CD14-positive monocyte (primary cell): ENCODE results near the gene OR2T29. TPM values are rescaled to one million over a fixed set of nuclear protein-coding genes. Genes with fewer than 3 reads are reported as not detected.
"Not testable (repeated sequence)": the region's sequence is repeated elsewhere in the genome, so short reads cannot be mapped to it uniquely, and the experiment has no call there.

Experiments
- DNase-seq, 3 donors: peaks; one replicate each; pipeline ENCODE4 v3.0.0-alpha.2; 2011 to 2022
- H2AFZ ChIP-seq: 2 replicates; pipeline ENCODE4 v1.6.0; 2012; ENCODE audit warnings: mild to moderate bottlenecking, low read depth, low read length, inconsistent platforms; ENCODE audit not compliant: insufficient read depth, poor library complexity, severe bottlenecking
- H3K27ac ChIP-seq, 2 donors: 1 replicate in 1 of 2; 2 replicates in 1 of 2; pipeline ENCODE4 v1.5.1; 2012 to 2013; ENCODE audit warnings: low read length in 2 of 2, control low read depth in 1 of 2, inconsistent platforms in 1 of 2, low read depth in 1 of 2, mild to moderate bottlenecking in 1 of 2
- H3K27me3 ChIP-seq, 2 donors: one replicate each; pipeline versions ENCODE4 v1.6.0 to v1.6.1; 2011 to 2013; ENCODE audit warnings: low read length in 2 of 2; ENCODE audit not compliant: control insufficient read depth in 2 of 2, insufficient read depth in 2 of 2
- H3K36me3 ChIP-seq, 2 donors: replicated peaks in 1 of 2; 1 replicate in 1 of 2; 2 replicates in 1 of 2; pipeline versions ENCODE4 v1.5.1 to v1.6.1; 2012 to 2013; ENCODE audit warnings: low read length in 2 of 2, control low read depth in 1 of 2, inconsistent platforms in 1 of 2, mild to moderate bottlenecking in 1 of 2; ENCODE audit not compliant: insufficient read depth in 2 of 2, control insufficient read depth in 1 of 2
- H3K4me1 ChIP-seq, 2 donors: 1 replicate in 1 of 2; 2 replicates in 1 of 2; pipeline versions ENCODE4 v1.5.1 to v1.6.1; 2012 to 2013; ENCODE audit warnings: low read length in 2 of 2, control low read depth in 1 of 2, inconsistent platforms in 1 of 2, mild to moderate bottlenecking in 1 of 2, moderate library complexity in 1 of 2; ENCODE audit not compliant: insufficient read depth in 2 of 2, control insufficient read depth in 1 of 2
- H3K4me2 ChIP-seq: replicated peaks from 2 replicates; pipeline ENCODE3; 2012; ENCODE audit warnings: low read length, moderate library complexity, mild to moderate bottlenecking; ENCODE audit not compliant: poor library complexity, severe bottlenecking; ENCODE audit errors: extremely low read depth
- H3K4me3 ChIP-seq, 3 experiments: fragments of 200-600 bp in 1 of 3; sonication (generic) in 1 of 3; replicated peaks in 1 of 3; 1 replicate in 2 of 3; 2 replicates in 1 of 3; pipeline ENCODE4 v1.5.1; 2011 to 2013; ENCODE audit warnings: low read length in 3 of 3, mild to moderate bottlenecking in 3 of 3, control low read depth in 2 of 3, low read depth in 2 of 3, inconsistent platforms in 1 of 3, moderate library complexity in 1 of 3
- H3K79me2 ChIP-seq: 2 replicates; pipeline ENCODE4 v1.6.0; 2012; ENCODE audit warnings: mild to moderate bottlenecking, control low read depth, inconsistent platforms, low read length, moderate library complexity; ENCODE audit not compliant: insufficient read depth
- H3K9ac ChIP-seq: 2 replicates; pipeline ENCODE4 v1.6.0; 2017; ENCODE audit warnings: low read length, mild to moderate bottlenecking; ENCODE audit not compliant: insufficient read depth, poor library complexity, severe bottlenecking
- H3K9me3 ChIP-seq, 2 donors: replicated peaks in 1 of 2; 1 replicate in 1 of 2; 2 replicates in 1 of 2; pipeline versions ENCODE4 v1.5.1 to v1.6.1; 2012 to 2013; ENCODE audit warnings: low read length in 2 of 2, control low read depth in 1 of 2; ENCODE audit not compliant: control insufficient read depth in 1 of 2, insufficient read depth in 1 of 2
- H4K20me1 ChIP-seq: 2 replicates; pipeline ENCODE4 v1.6.0; 2012; ENCODE audit warnings: mild to moderate bottlenecking, low read length, control low read depth, moderate library complexity; ENCODE audit not compliant: insufficient read depth
- H3K27ac Mint-ChIP-seq, 7 donors: one replicate each; pipeline ENCODE4 v1.8.0; 2020; ENCODE audit warnings: mild to moderate bottlenecking in 7 of 7, mixed read lengths in 7 of 7, moderate library complexity in 6 of 7, inconsistent platforms in 2 of 7
- H3K27me3 Mint-ChIP-seq, 3 donors: one replicate each; pipeline ENCODE4 v1.8.0; 2021 to 2022; ENCODE audit warnings: low read depth in 3 of 3, mild to moderate bottlenecking in 3 of 3, mixed read lengths in 3 of 3, moderate library complexity in 3 of 3, inconsistent platforms in 1 of 3
- H3K36me3 Mint-ChIP-seq, 2 donors: one replicate each; pipeline ENCODE4 v1.8.0; 2020; ENCODE audit warnings: mixed read lengths in 2 of 2, inconsistent platforms in 1 of 2, mild to moderate bottlenecking in 1 of 2
- H3K4me1 Mint-ChIP-seq: one replicate; pipeline ENCODE4 v1.8.0; 2020; ENCODE audit warnings: mild to moderate bottlenecking, mixed read lengths
- H3K4me3 Mint-ChIP-seq, 2 donors: one replicate each; pipeline ENCODE4 v1.8.0; 2020; ENCODE audit warnings: mild to moderate bottlenecking in 2 of 2, mixed read lengths in 2 of 2, moderate library complexity in 1 of 2
- H3K9me3 Mint-ChIP-seq, 7 donors: one replicate each; pipeline ENCODE4 v1.8.0; 2020 to 2022; ENCODE audit warnings: mixed read lengths in 7 of 7, mild to moderate bottlenecking in 6 of 7, moderate library complexity in 6 of 7, inconsistent platforms in 2 of 7
- WGBS: methylation state at CpG from one replicate; pipeline ENCODE4 v1.1.5; 2013; ENCODE audit warnings: missing lambda C conversion rate; ENCODE audit not compliant: insufficient coverage; 5-methylcytosine and 5-hydroxymethylcytosine counted together
- intact Hi-C, 2 donors: fragments of 100-400 bp; cut with micrococcal nuclease; formaldehyde crosslinking; loops; one replicate each; pipeline versions ENCODE4 v1.15.0 to v1.15.1; 2023
- polyA plus RNA-seq, 3 donors: library from polyadenylated mRNA; depleted of rRNA in 1 of 3; unstranded in 2 of 3; stranded (reverse) in 1 of 3; fragments of 300-500 nt in 2 of 3; fragments of >200 nt in 1 of 3; fragmentation: Illumina TruSeq in 2 of 3; gene quantifications; 1 replicate in 2 of 3; 2 replicates in 1 of 3; pipeline ENCODE4 v1.2.3, GENCODE V29; 2012 to 2021
- small RNA-seq: library from RNA; depleted of rRNA; stranded (forward); fragments of <200 nt; gene quantifications from one replicate; pipeline ENCODE3, GENCODE V24; 2012; ENCODE audit warnings: low read depth; ENCODE audit not compliant: insufficient read length
- TF ChIP-seq, protein P1 (sequence below): fragments of 200-600 bp; IDR thresholded peaks from one replicate; pipeline ENCODE4 v1.8.0; 2022; ENCODE audit warnings: antibody characterized with exemption, mild to moderate bottlenecking

The OR2T29 gene
- polyA plus RNA-seq, 3 donors, result not detected

DNA sequence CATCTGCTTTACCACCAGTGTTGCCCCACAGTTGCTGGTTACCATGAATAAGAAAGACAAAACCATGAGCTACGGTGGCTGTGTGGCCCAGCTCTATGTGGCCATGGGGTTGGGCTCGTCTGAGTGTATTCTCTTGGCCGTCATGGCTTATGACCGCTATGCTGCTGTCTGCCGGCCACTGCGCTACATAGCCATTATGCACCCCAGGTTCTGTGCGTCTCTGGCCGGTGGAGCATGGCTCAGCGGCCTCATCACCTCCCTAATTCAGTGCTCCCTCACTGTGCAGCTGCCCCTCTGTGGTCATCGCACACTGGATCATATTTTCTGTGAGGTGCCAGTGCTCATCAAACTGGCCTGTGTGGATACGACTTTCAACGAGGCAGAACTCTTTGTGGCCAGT, 40.7 kb downstream of the OR2T29 start:
- intact Hi-C loops, result no loop called here
- H3K9ac ChIP-seq, result no peak overlapping the region
- Mint-ChIP-seq H3K4me3 (no peak overlapping the region), H3K9me3 (peaks cover 0 to 15% (median 11%) of the 10 kb centered on the region in 7 donors), H3K36me3 (no peaks in the 10 kb centered on the region), H3K4me1 (no peaks in the 10 kb centered on the region), H3K27me3 (no peaks in the 10 kb centered on the region), H3K27ac (no peak overlapping the region)
- H3K27me3 ChIP-seq, result no peaks in the 10 kb centered on the region
- H3K79me2 ChIP-seq, result no peaks in the 10 kb centered on the region
- no peak for DNase-seq
- no peak overlapping the region for H3K27ac ChIP-seq
- H2AFZ ChIP-seq, result no peak overlapping the region
- WGBS, result 91% methylated on average over 11 of the region's 12 CpGs
- H3K4me1 ChIP-seq, result no peaks in the 10 kb centered on the region
- H3K4me3 ChIP-seq, result no peak overlapping the region
- H4K20me1 ChIP-seq, result no peaks in the 10 kb centered on the region
- H3K36me3 ChIP-seq, result no peaks in the 10 kb centered on the region
- TF ChIP-seq, protein P1, sequence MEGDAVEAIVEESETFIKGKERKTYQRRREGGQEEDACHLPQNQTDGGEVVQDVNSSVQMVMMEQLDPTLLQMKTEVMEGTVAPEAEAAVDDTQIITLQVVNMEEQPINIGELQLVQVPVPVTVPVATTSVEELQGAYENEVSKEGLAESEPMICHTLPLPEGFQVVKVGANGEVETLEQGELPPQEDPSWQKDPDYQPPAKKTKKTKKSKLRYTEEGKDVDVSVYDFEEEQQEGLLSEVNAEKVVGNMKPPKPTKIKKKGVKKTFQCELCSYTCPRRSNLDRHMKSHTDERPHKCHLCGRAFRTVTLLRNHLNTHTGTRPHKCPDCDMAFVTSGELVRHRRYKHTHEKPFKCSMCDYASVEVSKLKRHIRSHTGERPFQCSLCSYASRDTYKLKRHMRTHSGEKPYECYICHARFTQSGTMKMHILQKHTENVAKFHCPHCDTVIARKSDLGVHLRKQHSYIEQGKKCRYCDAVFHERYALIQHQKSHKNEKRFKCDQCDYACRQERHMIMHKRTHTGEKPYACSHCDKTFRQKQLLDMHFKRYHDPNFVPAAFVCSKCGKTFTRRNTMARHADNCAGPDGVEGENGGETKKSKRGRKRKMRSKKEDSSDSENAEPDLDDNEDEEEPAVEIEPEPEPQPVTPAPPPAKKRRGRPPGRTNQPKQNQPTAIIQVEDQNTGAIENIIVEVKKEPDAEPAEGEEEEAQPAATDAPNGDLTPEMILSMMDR, result no peak
- H3K9me3 ChIP-seq, result no peaks in the 10 kb centered on the region
- no peak overlapping the region for H3K4me2 ChIP-seq

DNA sequence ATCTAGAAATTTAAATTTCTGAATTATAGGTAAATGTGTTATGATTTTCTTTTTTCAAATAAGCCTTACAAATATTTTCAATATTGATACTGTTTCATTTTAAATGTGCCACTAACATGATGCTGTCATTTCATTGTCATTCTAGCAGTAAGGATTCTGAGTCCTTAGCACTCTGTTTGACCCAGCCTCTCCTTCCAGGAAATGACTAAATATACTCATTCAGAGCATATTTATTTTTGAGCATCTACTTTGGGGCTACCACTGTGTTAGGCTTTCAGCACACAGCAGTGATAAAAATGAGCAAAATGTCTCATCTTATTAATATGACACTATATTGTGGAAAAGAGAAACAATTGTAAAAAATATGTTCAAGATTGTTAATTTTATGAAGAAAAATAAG, 52.4 kb downstream of the OR2T29 start:
- H4K20me1 ChIP-seq, H3K4me1 ChIP-seq, H3K4me3 Mint-ChIP-seq, H3K4me2 ChIP-seq, DNase-seq, H3K36me3 ChIP-seq, H3K9ac ChIP-seq, H3K27me3 Mint-ChIP-seq, H3K79me2 ChIP-seq, H3K36me3 Mint-ChIP-seq, H2AFZ ChIP-seq, H3K4me3 ChIP-seq, H3K27ac Mint-ChIP-seq, intact Hi-C loops, H3K9me3 Mint-ChIP-seq, H3K27me3 ChIP-seq, H3K4me1 Mint-ChIP-seq, H3K9me3 ChIP-seq, H3K27ac ChIP-seq: not testable (repeated sequence)

- H3K36me3 Mint-ChIP-seq, H3K4me3 Mint-ChIP-seq, H3K27me3 ChIP-seq, H4K20me1 ChIP-seq, H3K4me1 ChIP-seq, H3K9me3 Mint-ChIP-seq, intact Hi-C loops, H3K4me3 ChIP-seq, H3K36me3 ChIP-seq, H3K27ac Mint-ChIP-seq, H3K79me2 ChIP-seq, DNase-seq, H3K27me3 Mint-ChIP-seq, H3K9ac ChIP-seq, H3K4me1 Mint-ChIP-seq, H2AFZ ChIP-seq, H3K4me2 ChIP-seq, H3K27ac ChIP-seq, H3K9me3 ChIP-seq: not testable (repeated sequence)
- no CpG with 5 or more reads among the region's 2 CpGs for WGBS
These were observed 54.8 kb downstream of the OR2T29 start, which contains the start of gene OR2G6 for GRCh38 chr1:248507773-248508172. Gene OR2G6 (plus strand): TSS chr1:248508073. CDS start chr1:248521647, 13,574 bp downstream.

Small RNA genes within 50 kb of the gene (small RNA-seq; reads per million reads assigned to genes)
- not detected for gene RF00019

Other genes starting within 250 kb of the OR2T29 start
- not detected for gene OR2M7, start 238.2 kb downstream of the OR2T29 start, polyA plus RNA-seq
- gene OR14C36, start 214.0 kb downstream of the OR2T29 start, polyA plus RNA-seq, result not detected
- gene OR2T4, start 201.1 kb downstream of the OR2T29 start, polyA plus RNA-seq, result not detected
- not detected for gene OR2T6, start 187.0 kb downstream of the OR2T29 start, polyA plus RNA-seq
- gene OR2T1, start 159.7 kb downstream of the OR2T29 start, polyA plus RNA-seq, result not detected
- not detected for gene OR2T2, start 117.1 kb downstream of the OR2T29 start, polyA plus RNA-seq
- under 1 TPM in 1 of 3 donors, not detected in 2; 0.08 TPM for gene OR2T3, start 89.4 kb downstream of the OR2T29 start, polyA plus RNA-seq
- not detected for gene OR2T5, start 74.2 kb downstream of the OR2T29 start, polyA plus RNA-seq
- not detected for gene OR2G6, start 54.7 kb downstream of the OR2T29 start, polyA plus RNA-seq
- gene OR2T34, start 12.0 kb upstream of the OR2T29 start, polyA plus RNA-seq, result not detected
- not detected for gene OR2T10, start 34.9 kb upstream of the OR2T29 start, polyA plus RNA-seq
- not detected for gene OR2T11, start 72.3 kb upstream of the OR2T29 start, polyA plus RNA-seq
- not detected for gene OR2T35, start 82.5 kb upstream of the OR2T29 start, polyA plus RNA-seq
- gene OR2T27, start 92.8 kb upstream of the OR2T29 start, polyA plus RNA-seq, result not detected
- not detected for gene OR14I1, start 140.0 kb upstream of the OR2T29 start, polyA plus RNA-seq
- gene LYPD8, start 193.0 kb upstream of the OR2T29 start, polyA plus RNA-seq, result under 1 TPM in 1 of 3 donors, not detected in 2; 0.17 TPM